ENCODE measurements around the gene DNAJC5G. TPM values are rescaled to one million over a fixed set of nuclear protein-coding genes. Genes with fewer than 3 reads are reported as not detected.

Gene DNAJC5G
- total RNA-seq, 1 experiment from 2014 or later, result 0.37 TPM

DNA sequence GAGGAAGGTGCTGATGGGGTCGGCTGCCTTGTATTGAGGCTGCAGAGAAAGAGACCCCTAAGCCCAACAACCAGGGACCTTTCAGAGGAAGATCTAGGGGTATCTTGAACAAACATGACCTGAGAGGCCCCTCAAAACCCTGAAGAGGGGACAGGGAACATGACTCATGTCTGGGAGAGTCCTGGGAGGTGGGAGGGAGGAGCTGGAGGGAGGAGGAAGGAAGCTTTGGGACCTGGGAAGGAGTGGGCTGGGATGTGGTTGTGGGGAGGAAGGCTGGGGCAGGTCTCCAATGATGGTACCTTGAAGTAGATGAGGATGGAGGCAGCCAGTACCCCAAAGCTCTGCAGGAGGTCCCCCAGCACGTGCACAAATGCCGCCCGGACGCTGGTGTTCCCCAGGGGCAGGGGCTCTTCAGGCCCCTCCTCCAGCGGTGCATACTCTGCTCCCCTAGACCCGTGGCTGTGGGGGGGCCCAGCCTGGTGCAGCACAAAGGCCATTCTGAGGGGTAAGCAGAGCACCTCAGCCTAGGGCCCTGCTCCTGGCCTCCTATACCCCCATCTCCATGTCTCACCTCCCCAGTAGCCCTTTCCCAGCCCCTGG lies 18.3 kb upstream of the DNAJC5G start:
- no peak overlapping the region for H3K18ac ChIP-seq (ENCODE audit: insufficient read length, low read depth, low read length)
- TF ChIP-seq, protein P1, sequence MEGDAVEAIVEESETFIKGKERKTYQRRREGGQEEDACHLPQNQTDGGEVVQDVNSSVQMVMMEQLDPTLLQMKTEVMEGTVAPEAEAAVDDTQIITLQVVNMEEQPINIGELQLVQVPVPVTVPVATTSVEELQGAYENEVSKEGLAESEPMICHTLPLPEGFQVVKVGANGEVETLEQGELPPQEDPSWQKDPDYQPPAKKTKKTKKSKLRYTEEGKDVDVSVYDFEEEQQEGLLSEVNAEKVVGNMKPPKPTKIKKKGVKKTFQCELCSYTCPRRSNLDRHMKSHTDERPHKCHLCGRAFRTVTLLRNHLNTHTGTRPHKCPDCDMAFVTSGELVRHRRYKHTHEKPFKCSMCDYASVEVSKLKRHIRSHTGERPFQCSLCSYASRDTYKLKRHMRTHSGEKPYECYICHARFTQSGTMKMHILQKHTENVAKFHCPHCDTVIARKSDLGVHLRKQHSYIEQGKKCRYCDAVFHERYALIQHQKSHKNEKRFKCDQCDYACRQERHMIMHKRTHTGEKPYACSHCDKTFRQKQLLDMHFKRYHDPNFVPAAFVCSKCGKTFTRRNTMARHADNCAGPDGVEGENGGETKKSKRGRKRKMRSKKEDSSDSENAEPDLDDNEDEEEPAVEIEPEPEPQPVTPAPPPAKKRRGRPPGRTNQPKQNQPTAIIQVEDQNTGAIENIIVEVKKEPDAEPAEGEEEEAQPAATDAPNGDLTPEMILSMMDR (conservative IDR thresholded peaks at IDR 0.05), result no peak
- no peak overlapping the region for H4K5ac ChIP-seq (ENCODE audit: insufficient read length, low read depth, low read length)
- no peak overlapping the region for H3K9ac ChIP-seq (ENCODE audit: extremely low read depth, insufficient read length, low read length)
- H3K27me3 Mint-ChIP-seq (ENCODE audit: low read depth), result peaks cover 64% of the 10 kb centered on the region
- no peaks in the 10 kb centered on the region for H3K79me2 ChIP-seq (ENCODE audit: insufficient read depth, low read length)
- H2BK20ac ChIP-seq (ENCODE audit: low read depth, low read length, poor library complexity, severe bottlenecking), result no peak overlapping the region
- H3K23me2 ChIP-seq (ENCODE audit: insufficient read length, low read depth, low read length, poor library complexity, severe bottlenecking), result peaks cover 3% of the 10 kb centered on the region
- H3K4me2 ChIP-seq (ENCODE audit: insufficient read depth, insufficient read length, low read length), result no peak overlapping the region
- peaks cover 13% of the 10 kb centered on the region; the same call in 1 of the 2 replicates for H3K27me3 ChIP-seq (ENCODE audit: insufficient read depth, low read length)
- no peak overlapping the region for H3K23ac ChIP-seq (ENCODE audit: insufficient read length, low read depth, low read length)
- no peak overlapping the region for H3T11ph ChIP-seq (ENCODE audit: low read length)
- H4K20me1 ChIP-seq (ENCODE audit: control insufficient read depth, insufficient read depth, insufficient read length), result no peaks in the 10 kb centered on the region
- no peak overlapping the region for H3K27ac ChIP-seq (ENCODE audit: insufficient read length, low read depth, low read length)
- no peak overlapping the region for H4K8ac ChIP-seq (replicated peaks; ENCODE audit: insufficient read length, low read depth, low read length)
- no CpG with 5 or more reads among the region's 7 CpGs for WGBS (ENCODE audit: extremely low coverage, insufficient read length, low lambda C conversion rate)
- no peak for DNase-seq
- no peak overlapping the region for H2BK5ac ChIP-seq (ENCODE audit: insufficient read length, low read length)
- H3K27ac Mint-ChIP-seq, result no peak overlapping the region
- H2AK5ac ChIP-seq (ENCODE audit: insufficient read length, low read length), result no peak overlapping the region
- no peaks in the 10 kb centered on the region for H3K9me3 Mint-ChIP-seq
- H3K4me3 Mint-ChIP-seq, result no peak overlapping the region
- no peak overlapping the region for H4K91ac ChIP-seq (ENCODE audit: insufficient read length, low read depth, low read length)
- H2BK15ac ChIP-seq (ENCODE audit: low read depth, low read length), result no peak overlapping the region
- no peaks in the 10 kb centered on the region for H3K9me3 ChIP-seq (ENCODE audit: control insufficient read depth, low read depth, low read length)
- no peak overlapping the region for H3K14ac ChIP-seq (ENCODE audit: insufficient read depth, low read length)
- H3K56ac ChIP-seq (ENCODE audit: insufficient read length, low read depth, low read length), result no peak overlapping the region
- no peaks in the 10 kb centered on the region for H3K79me1 ChIP-seq (ENCODE audit: insufficient read depth, low read depth, low read length, poor library complexity, severe bottlenecking)
- peaks cover 10 to 14% of the 10 kb centered on the region in 2 experiments for H3K4me1 Mint-ChIP-seq
- no peak overlapping the region for H3K4ac ChIP-seq (ENCODE audit: low read depth, low read length)
- no peaks in the 10 kb centered on the region; the same call in 1 of the 2 replicates for H3K4me1 ChIP-seq (ENCODE audit: insufficient read depth, low read length)
- H2AFZ ChIP-seq (ENCODE audit: low read length), result no peak overlapping the region
- no peak overlapping the region for H2BK120ac ChIP-seq (ENCODE audit: low read depth, low read length, poor library complexity, severe bottlenecking)
- H2BK12ac ChIP-seq (ENCODE audit: insufficient read length, low read depth, low read length), result no peak overlapping the region
- H3K36me3 Mint-ChIP-seq (ENCODE audit: insufficient read depth in 1 of 3, low read depth in 3 of 3), result no peaks in the 10 kb centered on the region; a peak in 2 of 7 replicates
